SHP77 treated with DMSO at 0.1 percent for 48 hours (cell line): ENCODE data around the gene PKMYT1.
A peak's percentile ranks its signal among the peaks of the same experiment; 100 is the strongest.

Experiments
- DNase-seq: peaks from one replicate; lab custom pipeline; 2025; lab: John Stamatoyannopoulos, UW

Gene PKMYT1

GRCh38 chr16:3017794-3018506, 37.7 kb upstream of the PKMYT1 start, which contains the start of gene CLDN6:
Gene CLDN6 (minus strand): TSS chr16:3018183. CDS start chr16:3016021, 2,162 bp downstream.
- DNase-seq: peak; percentile 13

DNA sequence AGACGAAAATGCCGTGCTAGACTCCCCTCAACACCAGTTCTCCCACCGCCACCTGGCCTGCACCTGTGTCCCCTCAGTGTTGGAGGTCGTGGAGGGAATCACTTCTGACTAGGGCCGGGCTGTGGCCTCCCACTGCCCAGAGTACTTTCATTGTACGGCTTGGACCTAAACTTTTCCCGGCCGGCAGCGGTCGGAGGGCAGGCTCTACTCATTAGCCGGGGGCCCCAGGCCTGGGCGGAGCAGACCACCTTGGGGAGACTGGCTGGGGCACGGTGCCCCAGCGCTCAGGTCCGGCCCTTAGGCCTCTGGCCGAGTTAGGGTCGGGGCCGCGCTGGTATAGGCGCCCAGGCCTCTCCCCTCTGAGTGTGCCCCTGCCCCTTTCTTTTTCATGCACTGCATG, 37.1 kb upstream of the PKMYT1 start:
- no peak for DNase-seq

- DNase-seq: no peak
Observed at GRCh38 chr16:3015865-3016521, 35.7 kb upstream of the PKMYT1 start.

DNA sequence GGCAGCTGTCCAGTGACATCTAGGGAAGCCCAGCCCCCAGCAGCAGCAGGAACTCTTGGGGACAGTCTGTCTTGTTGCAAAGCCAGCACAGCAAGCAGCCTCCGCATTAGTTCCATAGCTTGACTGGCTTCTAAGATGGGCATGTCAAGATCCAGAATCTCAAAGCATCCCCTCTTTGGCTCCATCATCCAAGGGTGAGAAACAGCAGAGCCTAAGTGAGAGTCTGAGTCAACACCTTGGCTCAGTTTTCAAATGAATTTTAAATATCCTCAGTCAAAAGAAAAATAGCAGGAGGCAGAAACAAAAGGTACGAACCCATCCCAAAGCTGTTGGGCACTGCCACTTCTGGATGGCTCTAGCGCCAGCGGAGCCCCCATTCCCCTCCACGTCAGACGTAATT, 34.7 kb upstream of the PKMYT1 start:
- no peak for DNase-seq

GRCh38 chr16:3013998-3014690, 33.9 kb upstream of the PKMYT1 start:
- DNase-seq: no peak

DNA sequence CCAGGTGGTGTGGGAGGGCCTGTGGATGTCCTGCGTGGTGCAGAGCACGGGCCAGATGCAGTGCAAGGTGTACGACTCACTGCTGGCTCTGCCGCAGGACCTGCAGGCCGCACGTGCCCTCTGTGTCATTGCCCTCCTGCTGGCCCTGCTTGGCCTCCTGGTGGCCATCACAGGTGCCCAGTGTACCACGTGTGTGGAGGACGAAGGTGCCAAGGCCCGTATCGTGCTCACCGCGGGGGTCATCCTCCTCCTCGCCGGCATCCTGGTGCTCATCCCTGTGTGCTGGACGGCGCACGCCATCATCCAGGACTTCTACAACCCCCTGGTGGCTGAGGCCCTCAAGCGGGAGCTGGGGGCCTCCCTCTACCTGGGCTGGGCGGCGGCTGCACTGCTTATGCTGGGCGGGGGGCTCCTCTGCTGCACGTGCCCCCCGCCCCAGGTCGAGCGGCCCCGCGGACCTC, 33.3 kb upstream of the PKMYT1 start:
- DNase-seq: no peak

- DNase-seq: no peak
Observed at GRCh38 chr16:3012828-3013420, 32.7 kb upstream of the PKMYT1 start, which contains the start of gene CLDN9. Gene CLDN9 (plus strand): TSS chr16:3012923. CDS start chr16:3013363, 440 bp downstream.

DNA sequence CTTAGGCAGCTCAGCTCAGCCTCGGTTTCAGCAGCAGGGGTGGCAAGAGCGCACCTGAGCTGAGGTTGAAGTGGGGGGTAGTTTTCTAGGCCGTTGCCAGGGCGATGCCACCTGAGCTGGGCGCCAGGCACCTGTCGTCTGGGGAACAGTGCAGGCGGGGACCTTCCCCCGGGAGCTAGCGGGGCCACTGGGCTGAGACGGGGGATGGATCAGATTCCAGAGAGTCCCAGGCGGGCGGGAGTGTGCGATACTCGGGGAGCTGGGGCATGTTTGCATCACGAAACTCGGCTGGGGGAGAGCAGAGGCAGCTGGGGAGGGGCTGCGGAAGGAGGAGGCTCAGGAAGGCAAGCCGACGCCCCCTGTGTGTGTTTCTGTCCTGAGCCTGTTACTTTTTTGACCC, 32.0 kb upstream of the PKMYT1 start:
- no peak for DNase-seq

- no peak for DNase-seq
Observed at GRCh38 chr16:3010510-3010909, 30.3 kb upstream of the PKMYT1 start.

GRCh38 chr16:3009568-3010390, 29.5 kb upstream of the PKMYT1 start:
- DNase-seq: no peak

GRCh38 chr16:3008690-3009037, 28.4 kb upstream of the PKMYT1 start:
- DNase-seq: no peak

GRCh38 chr16:3007957-3008689, 27.9 kb upstream of the PKMYT1 start:
- no peak for DNase-seq

DNA sequence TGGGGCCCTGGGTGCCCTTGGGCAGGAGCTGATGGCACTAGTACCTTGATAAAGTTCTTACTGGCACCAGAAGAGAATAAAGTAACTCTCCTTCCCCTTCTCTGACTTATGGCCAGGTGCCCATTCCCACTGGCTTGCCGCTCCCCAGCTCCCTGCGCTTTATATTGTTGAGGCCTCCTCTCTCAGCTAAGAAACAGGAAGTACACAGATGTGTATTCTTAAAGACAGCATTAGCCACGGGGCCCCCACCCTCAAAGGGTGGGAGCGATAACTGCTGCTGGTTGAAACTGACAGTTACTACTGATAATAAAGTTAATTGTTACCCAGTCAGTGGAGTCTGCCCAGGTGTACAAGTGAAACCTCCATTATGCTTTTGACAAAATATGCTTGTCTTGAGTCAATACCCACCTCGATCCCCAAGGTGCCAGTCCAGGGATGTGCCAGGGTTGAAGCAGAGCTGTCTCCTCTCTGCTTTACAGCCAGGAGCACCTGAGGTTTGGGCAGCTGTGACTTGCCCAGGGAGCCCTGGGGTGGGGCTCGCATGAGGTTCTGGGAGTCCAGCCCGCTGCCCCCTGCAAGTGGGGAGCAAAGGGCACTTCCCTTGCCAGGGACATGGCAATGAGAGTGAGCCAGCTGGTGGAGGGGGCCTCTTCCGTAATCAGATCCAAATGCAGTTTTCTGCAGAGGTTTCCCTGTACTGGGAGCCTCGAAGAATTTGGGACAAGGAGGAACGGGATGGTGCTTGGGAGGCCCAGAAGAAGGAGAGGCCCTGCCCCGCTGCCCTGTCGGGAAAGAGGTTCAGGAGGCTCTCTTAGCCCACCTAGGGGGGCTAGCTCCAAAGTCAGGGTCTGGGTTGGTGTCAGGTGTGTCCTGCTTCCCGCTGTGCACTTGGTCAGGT, 27.1 kb upstream of the PKMYT1 start:
- no peak for DNase-seq

DNA sequence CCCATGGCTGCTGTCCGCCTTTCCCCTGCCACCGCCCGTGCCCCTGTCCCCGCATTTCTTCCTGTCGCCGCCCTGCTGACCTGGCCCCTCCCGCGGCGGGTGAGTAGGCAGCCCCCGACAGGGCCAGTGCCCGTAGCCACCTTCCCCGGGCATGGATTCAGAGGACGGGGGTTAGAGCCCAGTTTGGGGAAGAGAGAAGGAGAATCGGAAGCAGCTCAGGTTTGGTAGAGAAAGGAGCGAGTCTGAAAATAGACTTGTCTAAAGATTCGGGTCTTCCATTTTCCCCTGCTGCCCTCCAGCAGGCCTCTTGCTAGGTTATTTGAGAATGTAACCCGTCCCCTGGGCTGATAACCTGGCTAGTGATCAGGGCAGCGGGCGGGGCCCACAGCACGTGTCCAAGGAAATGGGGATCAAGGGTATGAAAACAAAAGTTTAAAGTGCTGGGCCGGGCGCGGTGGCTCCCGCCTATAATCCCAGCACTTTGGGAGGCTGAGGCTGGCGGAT, 24.6 kb upstream of the PKMYT1 start:
- DNase-seq: no peak

- DNase-seq: no peak
Observed at GRCh38 chr16:3004319-3004718, 24.1 kb upstream of the PKMYT1 start.

GRCh38 chr16:3003582-3004270, 23.5 kb upstream of the PKMYT1 start:
- peak; percentile 93 for DNase-seq

DNA sequence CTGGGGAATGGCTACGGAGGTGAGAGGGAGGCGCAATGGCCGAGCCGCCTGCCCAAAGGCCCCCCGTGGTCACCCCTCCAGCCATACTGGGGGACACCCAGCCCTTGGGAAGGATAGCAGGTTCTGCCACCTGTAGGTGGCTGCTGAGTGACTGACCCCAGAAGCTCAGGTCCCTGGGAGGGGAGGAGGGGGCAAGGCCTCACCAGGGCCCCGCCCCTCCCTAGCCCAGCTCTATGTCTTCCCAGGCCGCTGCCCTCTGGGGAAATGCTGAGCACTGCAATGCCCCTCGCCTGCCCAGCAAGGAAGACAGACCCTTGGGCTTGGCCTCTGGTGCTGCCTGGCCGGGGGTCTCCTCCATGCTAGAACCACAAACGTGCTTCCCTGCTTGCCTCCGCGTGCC, 21.1 kb upstream of the PKMYT1 start:
- no peak for DNase-seq

DNA sequence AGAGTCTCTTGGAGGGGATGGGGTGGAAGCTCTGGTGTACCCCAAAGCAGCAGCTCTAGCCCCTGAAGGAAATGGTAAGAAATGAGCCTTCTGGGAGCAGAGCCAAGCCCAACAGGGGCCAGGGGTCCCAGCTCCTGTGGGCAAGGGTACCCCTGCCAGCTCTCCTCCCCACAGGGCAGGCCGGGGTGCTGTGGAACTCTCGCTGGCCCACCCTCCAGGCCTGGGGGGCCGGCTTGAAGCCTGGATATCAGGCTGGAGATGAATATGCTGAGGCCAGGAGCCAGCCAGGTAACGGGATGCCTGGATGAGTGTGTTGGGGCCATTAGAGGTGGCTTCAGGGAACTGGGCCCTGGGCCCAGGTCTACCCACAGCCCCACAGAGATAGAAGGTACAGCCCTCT, 20.3 kb upstream of the PKMYT1 start:
- no peak for DNase-seq

DNA sequence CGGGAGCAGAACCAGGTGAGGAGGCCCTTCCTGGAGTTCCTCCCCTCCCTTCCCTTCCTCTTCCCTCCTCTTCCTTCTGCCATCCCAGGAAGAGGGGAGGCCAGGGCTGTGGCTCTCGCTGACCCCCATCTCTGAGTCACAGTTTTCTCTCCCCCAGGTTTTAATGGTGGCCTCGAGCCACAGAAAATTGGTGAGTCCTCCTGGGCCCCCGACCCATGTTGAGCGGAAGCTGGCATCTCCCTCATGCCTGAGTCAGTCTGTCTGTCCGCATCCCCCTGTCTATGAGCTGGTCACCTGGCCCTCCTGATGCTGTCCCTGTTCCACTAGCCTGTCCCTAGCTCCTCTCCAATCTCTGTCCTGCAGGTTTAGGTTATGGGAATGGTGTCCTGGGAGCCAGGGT, 19.7 kb upstream of the PKMYT1 start:
- no peak for DNase-seq
